GM18526 (cell line): Measurements from ENCODE around the gene ALDH1L2.

Source experiments
- POLR2A ChIP-seq: IDR thresholded peaks from 3 replicates; pipeline ENCODE4 v1.6.1; 2011; ENCODE audit not compliant: insufficient read length; ENCODE audit errors: extremely low read depth

Gene ALDH1L2

DNA sequence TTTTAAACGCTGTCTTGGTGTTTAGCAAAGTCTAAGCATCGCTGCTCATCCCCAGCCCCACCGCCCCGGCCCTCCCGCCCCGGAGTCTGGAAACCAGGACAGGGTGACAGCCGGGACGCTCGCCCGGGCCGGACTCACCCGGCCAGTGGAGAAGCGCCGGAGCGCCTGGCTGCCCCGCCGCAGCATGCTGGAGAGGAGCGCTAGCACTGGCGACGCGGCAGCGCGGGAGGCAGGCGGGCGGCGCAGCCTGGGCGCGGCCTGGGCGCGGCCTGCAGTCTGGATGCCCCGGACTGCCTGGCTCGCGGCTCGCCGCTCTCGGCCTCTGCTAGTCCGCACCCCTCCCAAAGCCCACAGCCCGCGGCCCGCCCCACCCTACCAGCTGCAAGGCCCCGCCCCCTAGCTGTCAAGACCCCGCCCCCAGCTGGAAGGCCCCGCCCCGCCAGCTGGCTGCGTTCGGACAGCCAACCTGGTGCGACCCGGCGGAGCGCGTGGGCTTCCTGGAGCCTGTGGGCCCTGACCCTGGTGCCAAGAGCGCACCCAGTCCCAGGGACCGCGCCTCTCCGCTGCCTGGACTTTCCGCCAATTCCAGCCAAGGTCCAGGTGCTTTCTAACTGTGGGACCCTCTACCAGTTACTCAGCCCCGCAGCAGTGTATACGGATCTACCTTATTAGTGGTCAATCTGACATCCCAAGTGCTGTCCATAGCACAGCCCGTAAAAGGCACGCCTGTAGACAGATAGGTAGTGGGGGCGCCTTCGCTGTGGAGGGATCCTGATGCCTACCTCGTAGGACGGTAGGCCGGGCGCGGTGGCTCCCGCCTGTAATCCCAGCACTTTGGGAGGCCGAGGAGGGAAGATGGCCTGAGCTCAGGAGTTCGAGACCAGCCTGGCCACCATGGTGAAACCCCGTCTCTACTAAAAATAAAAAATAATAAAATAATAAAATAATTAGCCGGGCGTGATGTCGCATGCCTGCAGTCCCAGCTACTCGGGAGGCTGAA, at the start of gene ALDH1L2:
Gene ALDH1L2 (minus strand): TSS at position 208 of the 1,000 bp plus-strand sequence. CDS start 22 bp downstream, at position 186.
- TF ChIP-seq POLR2A, result peak; percentile 24

DNA sequence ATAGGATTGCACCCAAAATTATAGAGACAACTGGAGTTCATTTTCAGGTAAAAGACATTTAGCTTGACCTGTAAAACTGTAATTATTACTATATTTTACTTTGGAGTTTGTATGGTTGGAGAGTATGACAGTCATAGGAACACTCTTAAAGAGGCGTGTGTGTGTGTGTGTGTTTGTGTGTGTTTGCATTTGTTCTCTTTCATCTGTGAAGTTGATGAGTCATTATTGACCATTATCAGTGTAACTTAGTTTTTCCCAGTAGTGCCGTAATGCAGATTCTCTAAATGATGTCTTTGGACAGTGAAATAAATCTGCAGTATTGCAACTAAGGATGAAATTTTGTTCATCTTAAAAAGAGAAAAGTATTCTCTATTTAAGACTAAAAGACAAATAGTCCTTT, 36.3 kb upstream of the ALDH1L2 start:
- TF ChIP-seq POLR2A, result no peak

DNA sequence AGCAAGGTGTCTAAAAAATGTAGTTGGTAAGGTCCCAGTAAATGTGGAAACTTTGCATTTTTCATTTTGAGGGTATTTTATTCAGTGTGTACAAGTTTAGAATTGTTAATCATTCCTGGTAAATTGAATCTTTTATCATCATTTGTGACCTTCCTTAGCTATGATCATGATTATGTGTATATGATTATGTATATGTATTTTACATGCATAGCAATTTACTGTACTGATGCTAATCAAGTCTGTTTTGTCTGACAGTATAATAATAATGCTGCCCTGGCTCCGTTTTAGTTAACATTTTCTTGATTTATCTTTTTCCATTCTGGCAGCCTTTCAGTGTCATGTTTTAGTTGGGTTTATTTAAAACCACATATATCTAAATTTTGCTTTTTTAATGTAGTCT, 32.7 kb upstream of the ALDH1L2 start:
- TF ChIP-seq POLR2A, result no peak

DNA sequence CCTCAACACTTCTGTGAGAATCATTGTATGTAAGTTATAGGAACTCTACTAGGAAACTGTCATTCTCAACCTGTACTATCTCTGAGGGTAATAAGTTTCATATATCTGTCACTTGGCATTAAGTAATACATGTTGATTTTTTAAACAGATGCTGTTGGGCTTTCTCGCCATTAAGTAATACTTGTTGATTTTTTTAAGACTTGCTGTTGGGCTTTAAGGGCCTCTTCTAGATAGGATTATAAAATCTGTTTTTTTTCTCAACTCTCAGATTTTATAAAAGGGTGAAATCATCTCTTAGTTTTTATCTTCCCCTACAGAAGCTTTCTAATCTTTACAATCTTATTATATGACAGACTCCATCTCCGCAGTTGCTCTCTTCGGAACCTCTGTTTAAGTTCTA, 28.8 kb upstream of the ALDH1L2 start:
- TF ChIP-seq POLR2A, result no peak

GRCh38 chr12:105110851-105111250, 26.6 kb upstream of the ALDH1L2 start:
- no peak for TF ChIP-seq POLR2A

GRCh38 chr12:105109465-105110212, 25.4 kb upstream of the ALDH1L2 start:
- TF ChIP-seq POLR2A, result no peak

DNA sequence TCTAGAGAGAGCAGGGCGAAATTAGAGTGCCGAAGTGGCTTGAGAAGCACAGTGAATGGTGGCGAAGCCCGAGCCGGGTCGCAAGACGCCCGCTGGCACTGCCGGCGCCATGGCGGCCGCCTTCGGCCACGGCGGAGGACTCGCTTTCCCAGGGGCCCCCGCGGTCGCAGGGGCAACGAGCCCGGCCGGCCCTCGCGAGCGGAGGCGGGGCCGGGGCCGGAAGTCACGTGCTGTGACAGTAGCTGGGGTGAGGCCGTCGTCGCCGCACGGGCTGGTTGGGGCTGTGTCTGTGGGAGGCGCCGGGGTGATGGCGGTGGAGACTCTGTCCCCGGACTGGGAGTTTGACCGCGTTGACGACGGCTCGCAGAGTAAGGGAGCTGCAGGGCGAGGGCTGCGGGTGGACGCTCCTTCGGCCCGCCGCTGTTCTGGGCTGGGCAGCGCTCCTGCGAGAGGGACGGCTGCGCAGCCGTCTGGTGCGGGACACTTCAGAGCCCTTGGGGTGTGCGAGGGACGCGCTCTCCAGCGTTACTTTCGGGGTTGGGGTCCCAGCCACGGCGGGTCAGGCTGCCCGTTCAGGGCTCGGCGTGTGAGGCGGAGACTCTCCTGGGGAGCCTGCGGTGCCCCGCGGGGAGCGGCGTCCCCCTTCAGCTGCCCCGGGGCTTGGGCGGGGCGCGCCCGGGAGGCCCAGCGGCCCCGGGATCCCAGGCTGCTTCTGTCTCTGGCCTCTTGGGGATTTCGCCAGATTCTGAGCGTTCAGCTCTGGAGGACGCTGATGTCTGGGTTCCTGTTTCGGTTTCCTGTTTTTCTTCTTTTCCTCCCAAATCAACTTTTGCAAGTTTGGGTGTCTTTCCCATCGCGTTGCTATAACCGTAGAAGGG, 23.5 kb upstream of the ALDH1L2 start, which contains the start of gene WASHC4:
Gene WASHC4 (plus strand): TSS at position 238 of the 878 bp plus-strand sequence. CDS start 70 bp downstream, at position 308.
- TF ChIP-seq POLR2A, result peak; percentile 97

GRCh38 chr12:105107171-105107493, 22.9 kb upstream of the ALDH1L2 start:
- no peak for TF ChIP-seq POLR2A

GRCh38 chr12:105106621-105107020, 22.4 kb upstream of the ALDH1L2 start:
- TF ChIP-seq POLR2A, result no peak

GRCh38 chr12:105104762-105105161, 20.5 kb upstream of the ALDH1L2 start:
- TF ChIP-seq POLR2A, result no peak

GRCh38 chr12:105102673-105103072, 18.4 kb upstream of the ALDH1L2 start:
- TF ChIP-seq POLR2A, result no peak

DNA sequence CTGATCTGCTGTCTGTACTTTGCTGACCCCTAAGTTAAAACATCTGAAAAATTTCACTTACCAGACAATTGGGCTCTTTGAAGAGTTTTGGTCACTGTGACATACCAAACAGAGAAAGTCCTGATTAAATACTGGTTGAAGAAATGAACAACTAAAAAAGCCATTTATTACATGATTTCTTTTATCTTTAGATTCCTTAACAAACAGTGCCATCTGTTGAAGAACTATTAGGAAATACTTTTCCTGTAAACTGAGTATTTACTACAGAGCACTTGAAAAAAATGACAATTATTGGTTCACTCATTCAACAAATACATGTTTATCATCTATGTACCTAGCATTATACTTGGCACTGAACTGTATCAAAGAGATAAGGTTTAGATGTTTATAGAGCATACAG, 16.7 kb upstream of the ALDH1L2 start:
- no peak for TF ChIP-seq POLR2A

DNA sequence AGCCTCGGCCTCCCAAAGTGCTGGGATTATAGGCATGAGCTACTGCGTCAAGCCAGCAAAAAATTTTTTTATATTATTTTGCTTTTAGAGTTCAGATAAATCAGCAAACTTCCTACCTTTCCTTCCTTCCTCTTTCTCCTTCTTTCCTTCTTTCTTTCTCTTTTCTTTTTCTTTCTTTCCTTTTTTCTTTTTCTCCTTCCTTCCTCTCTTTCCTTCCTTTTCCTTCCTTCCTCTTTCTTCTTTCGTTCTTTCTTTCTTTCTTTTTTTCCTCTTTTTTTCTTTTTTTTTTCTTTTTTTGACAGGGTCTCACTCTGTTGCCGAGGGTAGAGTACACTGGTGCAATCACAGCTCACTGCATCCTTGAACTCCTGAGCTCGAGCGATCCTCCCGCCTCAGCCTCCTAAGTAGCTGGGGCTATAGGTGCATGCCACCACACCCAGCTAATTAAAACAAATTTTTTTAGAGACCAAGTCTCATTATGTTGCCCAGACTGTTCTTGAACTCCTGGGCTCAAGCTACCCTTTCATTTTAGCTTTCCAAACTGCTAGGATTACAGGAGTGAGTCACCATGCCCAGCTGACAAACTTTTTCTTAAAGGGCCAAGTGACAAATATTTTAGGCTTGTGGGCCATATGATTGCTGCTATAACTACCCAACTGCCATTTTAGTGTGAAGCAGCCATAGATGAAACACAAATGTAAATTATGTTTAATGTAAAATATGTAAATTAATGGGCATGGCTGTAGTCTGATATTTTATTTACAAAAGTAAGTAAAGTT, 16.1 kb upstream of the ALDH1L2 start:
- TF ChIP-seq POLR2A, result no peak

- TF ChIP-seq POLR2A, result no peak
Measured at GRCh38 chr12:105099356-105099755, 15.1 kb upstream of the ALDH1L2 start.
